PFSK-1 (cell line): ENCODE data around the gene DACT3.

Source experiments
- FOXP2 ChIP-seq: optimal IDR thresholded peaks from 2 replicates; pipeline ENCODE3; 2011; ENCODE audit warnings: borderline replicate concordance, control low read depth, inconsistent platforms; ENCODE audit not compliant: insufficient read depth; ENCODE audit errors: extremely low read length, extremely low read depth
- POLR2AphosphoS5 ChIP-seq: IDR thresholded peaks from 2 replicates; pipeline ENCODE4 v1.6.1; 2012; ENCODE audit warnings: low read depth, mild to moderate bottlenecking, control low read depth, low read length, moderate library complexity
- SIN3A ChIP-seq: IDR thresholded peaks from 2 replicates; pipeline ENCODE4 v1.6.1; 2012; ENCODE audit warnings: mild to moderate bottlenecking, low read length, moderate library complexity, borderline replicate concordance; ENCODE audit not compliant: insufficient read depth
- TAF1 ChIP-seq: IDR thresholded peaks from 2 replicates; pipeline ENCODE4 v1.6.1; 2012; ENCODE audit warnings: low read length, control low read depth, borderline replicate concordance; ENCODE audit not compliant: insufficient read depth
- TF ChIP-seq, protein P1 (sequence below), 2 experiments: IDR thresholded peaks; 2 replicates each; pipeline versions ENCODE4 v1.6.1 to v1.8.0; 2011 to 2012; ENCODE audit warnings: low read depth in 2 of 2, low read length in 2 of 2, control low read depth in 1 of 2, inconsistent platforms in 1 of 2, mild to moderate bottlenecking in 1 of 2, moderate library complexity in 1 of 2; ENCODE audit not compliant: insufficient read depth in 1 of 2

The DACT3 gene

DNA sequence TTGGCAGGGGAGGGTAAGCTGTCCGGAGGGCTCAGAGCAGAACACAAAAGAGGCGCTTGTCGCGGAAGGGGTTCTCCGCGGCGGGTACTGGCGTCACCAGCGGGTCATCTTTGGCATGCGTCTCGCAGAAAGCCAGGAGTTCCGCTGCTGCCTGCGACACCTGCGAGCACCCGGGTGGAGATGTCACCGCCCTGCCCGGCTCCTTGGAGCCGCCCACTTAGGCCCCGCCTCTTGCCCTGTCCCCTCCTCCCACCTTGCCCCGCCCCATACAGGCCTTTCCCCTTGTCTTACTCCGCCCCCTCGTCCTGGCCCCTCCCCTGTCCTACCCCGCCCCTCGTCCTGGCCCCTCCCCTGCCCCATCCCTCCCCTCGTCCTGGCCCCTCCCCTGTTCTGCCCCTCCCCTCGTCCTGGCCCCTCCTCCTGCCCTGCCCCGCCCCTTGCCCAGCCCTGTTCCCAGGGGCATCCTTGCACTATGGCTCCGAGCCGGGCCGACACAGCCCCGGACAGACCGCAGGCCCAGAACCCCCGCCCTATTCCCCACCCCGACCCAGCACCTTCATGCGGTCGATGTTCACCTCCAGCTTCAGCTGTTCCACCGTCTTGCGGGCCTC, 26.8 kb downstream of the DACT3 start:
- TF ChIP-seq FOXP2 = no peak

DNA sequence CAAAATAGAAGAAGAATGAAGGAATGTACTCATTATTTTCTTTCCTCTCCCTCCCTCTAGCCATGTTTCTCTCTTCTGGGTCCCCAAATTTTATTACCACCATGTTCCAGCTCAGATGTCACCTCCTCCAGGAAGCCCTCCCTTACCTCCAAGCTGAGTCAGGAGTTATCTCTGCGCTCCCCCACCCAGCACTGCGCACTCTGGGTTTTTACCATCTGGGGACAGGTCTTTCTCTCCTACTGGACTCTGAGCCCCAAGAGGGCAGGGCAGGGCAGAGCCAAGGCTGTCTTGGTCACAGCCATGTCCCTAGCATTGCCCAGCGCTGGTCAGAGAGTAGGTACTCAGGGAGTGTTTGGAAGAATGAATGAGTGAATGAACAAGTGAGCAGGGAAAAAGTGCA, 27.9 kb downstream of the DACT3 start:
- TF ChIP-seq TAF1 = no peak
- TF ChIP-seq POLR2AphosphoS5 = no peak
- TF ChIP-seq, protein P1, sequence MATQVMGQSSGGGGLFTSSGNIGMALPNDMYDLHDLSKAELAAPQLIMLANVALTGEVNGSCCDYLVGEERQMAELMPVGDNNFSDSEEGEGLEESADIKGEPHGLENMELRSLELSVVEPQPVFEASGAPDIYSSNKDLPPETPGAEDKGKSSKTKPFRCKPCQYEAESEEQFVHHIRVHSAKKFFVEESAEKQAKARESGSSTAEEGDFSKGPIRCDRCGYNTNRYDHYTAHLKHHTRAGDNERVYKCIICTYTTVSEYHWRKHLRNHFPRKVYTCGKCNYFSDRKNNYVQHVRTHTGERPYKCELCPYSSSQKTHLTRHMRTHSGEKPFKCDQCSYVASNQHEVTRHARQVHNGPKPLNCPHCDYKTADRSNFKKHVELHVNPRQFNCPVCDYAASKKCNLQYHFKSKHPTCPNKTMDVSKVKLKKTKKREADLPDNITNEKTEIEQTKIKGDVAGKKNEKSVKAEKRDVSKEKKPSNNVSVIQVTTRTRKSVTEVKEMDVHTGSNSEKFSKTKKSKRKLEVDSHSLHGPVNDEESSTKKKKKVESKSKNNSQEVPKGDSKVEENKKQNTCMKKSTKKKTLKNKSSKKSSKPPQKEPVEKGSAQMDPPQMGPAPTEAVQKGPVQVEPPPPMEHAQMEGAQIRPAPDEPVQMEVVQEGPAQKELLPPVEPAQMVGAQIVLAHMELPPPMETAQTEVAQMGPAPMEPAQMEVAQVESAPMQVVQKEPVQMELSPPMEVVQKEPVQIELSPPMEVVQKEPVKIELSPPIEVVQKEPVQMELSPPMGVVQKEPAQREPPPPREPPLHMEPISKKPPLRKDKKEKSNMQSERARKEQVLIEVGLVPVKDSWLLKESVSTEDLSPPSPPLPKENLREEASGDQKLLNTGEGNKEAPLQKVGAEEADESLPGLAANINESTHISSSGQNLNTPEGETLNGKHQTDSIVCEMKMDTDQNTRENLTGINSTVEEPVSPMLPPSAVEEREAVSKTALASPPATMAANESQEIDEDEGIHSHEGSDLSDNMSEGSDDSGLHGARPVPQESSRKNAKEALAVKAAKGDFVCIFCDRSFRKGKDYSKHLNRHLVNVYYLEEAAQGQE (IDR thresholded peaks at IDR 0.05; ENCODE audit: insufficient read depth in 1 of 2, low read depth in 2 of 2, low read length in 2 of 2) = no peak
- TF ChIP-seq FOXP2 = no peak
- TF ChIP-seq SIN3A = no peak

DNA sequence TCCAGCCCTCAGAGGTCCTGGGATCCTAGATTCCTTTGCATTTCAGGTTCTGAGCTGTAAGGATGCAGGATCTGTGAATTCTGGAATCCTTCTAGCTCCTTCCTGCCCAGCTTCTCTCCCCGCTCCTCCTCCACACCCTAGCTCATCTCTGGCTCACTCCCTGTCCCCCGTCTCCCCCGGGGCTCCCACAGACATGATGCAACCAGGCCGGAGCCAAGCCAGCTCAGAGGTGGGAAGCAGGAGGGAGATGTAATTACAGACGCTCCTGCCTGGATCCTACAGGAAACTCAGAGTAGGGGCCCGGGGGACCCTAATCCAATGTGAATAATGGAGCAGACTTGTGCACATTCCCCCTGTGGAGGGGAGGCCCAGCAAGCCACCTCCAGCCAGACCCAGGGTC, 29.5 kb downstream of the DACT3 start:
- TF ChIP-seq POLR2AphosphoS5 = no peak
- no peak for TF ChIP-seq SIN3A
- no peak for TF ChIP-seq TAF1
- TF ChIP-seq FOXP2 = no peak
- TF ChIP-seq, protein P1 (IDR thresholded peaks at IDR 0.05; ENCODE audit: insufficient read depth in 1 of 2, low read depth in 2 of 2, low read length in 2 of 2) = no peak

DNA sequence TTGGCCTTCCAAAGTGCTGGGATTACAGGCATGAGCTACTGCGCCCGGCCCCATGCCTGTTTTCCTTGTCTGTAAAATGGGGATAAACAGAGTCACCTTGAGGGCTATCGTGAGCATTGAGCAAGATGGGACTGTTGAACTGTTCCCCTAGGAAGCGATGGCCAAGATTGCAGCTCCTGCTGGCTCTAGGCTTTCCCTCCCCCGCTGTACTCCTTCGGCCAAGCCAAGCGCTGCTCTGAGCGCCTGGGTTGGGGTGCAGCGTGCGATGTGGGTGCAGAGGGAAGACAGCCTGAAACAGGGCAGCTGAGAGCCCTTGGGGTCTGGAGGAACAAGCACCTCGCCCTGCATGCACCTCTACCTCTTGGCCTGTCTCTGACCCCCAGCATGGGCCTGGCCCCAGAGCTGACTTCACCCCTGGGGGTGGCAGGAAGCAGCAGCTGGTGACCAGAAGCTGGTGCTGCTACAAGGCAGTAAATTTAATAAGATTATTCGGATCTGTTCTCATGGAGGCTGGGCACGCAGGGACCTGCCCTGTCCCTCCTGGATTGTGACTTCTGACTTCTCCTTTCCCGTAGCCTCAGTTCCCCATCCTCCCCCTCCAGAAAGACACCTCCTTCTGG, 30.3 kb downstream of the DACT3 start:
- TF ChIP-seq SIN3A (no peak), FOXP2 (no peak), POLR2AphosphoS5 (no peak), TAF1 (no peak)
- TF ChIP-seq, protein P1 (IDR thresholded peaks at IDR 0.05; ENCODE audit: insufficient read depth in 1 of 2, low read depth in 2 of 2, low read length in 2 of 2) = no peak

DNA sequence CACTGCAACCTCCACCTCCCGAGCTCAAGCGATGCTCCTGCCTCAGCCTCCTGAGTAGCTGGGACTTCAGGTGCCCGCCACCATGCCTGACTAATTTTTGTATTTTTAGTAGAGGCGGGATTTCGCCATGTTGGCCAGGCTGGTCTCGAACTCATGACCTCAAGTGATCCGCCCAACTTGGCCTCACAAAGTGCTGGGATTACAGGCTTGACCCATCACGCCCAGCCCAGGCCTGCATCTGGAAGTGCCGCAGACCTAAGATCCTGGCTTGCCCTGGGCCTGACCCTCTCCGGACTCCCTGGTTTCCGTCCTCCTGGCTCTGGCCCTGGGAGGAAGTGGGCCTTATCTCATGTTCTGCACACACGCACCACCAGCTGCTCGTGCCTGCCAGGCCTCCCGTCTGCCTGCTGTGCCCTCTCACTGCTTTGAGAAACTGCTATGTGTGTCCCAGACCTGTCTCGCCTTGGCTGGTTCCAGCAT, 31.4 kb downstream of the DACT3 start:
- TF ChIP-seq SIN3A = no peak
- no peak for TF ChIP-seq TAF1
- no peak for TF ChIP-seq POLR2AphosphoS5

DNA sequence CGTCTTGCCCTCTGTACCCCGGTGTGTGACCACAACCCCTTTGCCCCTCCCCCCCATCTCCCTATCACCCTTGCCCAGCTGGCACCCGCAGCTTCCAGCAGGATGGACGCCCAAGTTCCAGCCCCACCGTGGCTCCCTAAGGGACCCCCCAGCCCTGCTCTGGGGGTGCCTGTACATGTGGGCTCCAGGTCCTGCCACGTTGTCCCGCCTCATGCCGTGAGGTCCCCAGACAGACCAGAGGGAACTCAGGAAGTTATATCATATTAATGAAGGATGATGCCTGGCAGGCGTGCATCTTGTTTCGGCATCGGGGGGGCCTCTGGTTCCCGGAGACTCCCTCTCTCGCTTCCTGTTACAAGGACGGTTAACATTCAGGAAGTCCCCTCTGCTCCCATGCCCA, 34.5 kb downstream of the DACT3 start:
- TF ChIP-seq POLR2AphosphoS5 (no peak), FOXP2 (no peak), TAF1 (no peak), SIN3A (no peak)
- TF ChIP-seq, protein P1 (IDR thresholded peaks at IDR 0.05; ENCODE audit: insufficient read depth in 1 of 2, low read depth in 2 of 2, low read length in 2 of 2) = no peak
